ENCODE data around the gene SLX9.
"Not testable (repeated sequence)": the region's sequence is repeated elsewhere in the genome, so short reads cannot be mapped to it uniquely, and the experiment has no call there.

The SLX9 gene

GRCh38 chr21:45022348-45022675, 82.5 kb downstream of the SLX9 start:
- Mint-ChIP-seq H3K4me1 (peaks cover 6% of the 10 kb centered on the region), H3K9me3 (peaks cover 11% of the 10 kb centered on the region), H3K27ac (no peak overlapping the region), H3K36me3 (ENCODE audit: low read depth) (no peaks in the 10 kb centered on the region), H3K27me3 (peaks cover 17% of the 10 kb centered on the region), H3K4me3 (no peak overlapping the region)
- ATAC-seq (no peak), DNase-seq (no peak)

GRCh38 chr21:45022736-45023135, 82.9 kb downstream of the SLX9 start:
- Mint-ChIP-seq H3K4me3 (no peak overlapping the region), H3K4me1 (peaks cover 3% of the 10 kb centered on the region), H3K27me3 (peaks cover 12% of the 10 kb centered on the region), H3K27ac (no peak overlapping the region), H3K36me3 (ENCODE audit: low read depth) (no peaks in the 10 kb centered on the region), H3K9me3 (peaks cover 11% of the 10 kb centered on the region)
- no peak for ATAC-seq
- DNase-seq = no peak

DNA sequence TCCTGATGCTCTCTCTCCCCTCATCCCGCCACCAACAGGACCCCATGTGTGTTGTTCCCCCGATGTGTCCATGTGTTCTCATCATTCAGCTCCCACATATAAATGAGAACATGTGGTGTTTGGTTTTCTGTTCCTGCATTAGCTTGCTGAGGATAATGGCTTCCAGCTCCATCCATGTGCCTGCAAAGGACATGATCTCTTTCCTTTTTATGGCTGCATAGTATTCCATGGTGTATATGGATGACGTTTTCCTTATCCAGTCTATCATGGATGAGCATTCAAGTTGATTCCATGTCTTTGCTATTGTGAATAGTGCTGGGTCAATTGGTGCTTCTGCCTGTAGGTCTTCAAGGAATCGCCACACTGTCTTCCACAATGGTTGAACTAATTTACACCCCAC, 84.7 kb downstream of the SLX9 start:
- not testable (repeated sequence) for H3K4me1 Mint-ChIP-seq; ATAC-seq; H3K4me3 Mint-ChIP-seq; H3K27me3 Mint-ChIP-seq; H3K36me3 Mint-ChIP-seq (ENCODE audit: low read depth); DNase-seq; H3K27ac Mint-ChIP-seq
- peaks cover 11% of the 10 kb centered on the region for H3K9me3 Mint-ChIP-seq

GRCh38 chr21:45026066-45026745, 86.4 kb downstream of the SLX9 start:
- Mint-ChIP-seq H3K27ac (no peak overlapping the region), H3K36me3 (ENCODE audit: low read depth) (no peaks in the 10 kb centered on the region), H3K9me3 (peaks cover 11% of the 10 kb centered on the region), H3K4me1 (no peaks in the 10 kb centered on the region), H3K4me3 (no peak overlapping the region), H3K27me3 (peaks cover 3% of the 10 kb centered on the region)
- ATAC-seq (no peak), DNase-seq (no peak)

All from activated naive CD8-positive, alpha-beta T cell treated with anti-CD3 and anti-CD28 coated beads, Interleukin-2, amount 50 U/mL, for 24 hours (primary cell).